AG09309 (cell line): ENCODE measurements around the gene IFITM2.

Experiments
- DNase-seq: peaks from one replicate; pipeline ENCODE4 v3.0.0-alpha.2; 2010; ENCODE audit warnings: low read depth
- H3K4me3 ChIP-seq: 2 replicates; pipeline ENCODE4 v1.5.1; 2011; ENCODE audit warnings: mild to moderate bottlenecking, low read depth, low read length, moderate library complexity; ENCODE audit not compliant: control insufficient read depth
- CTCF ChIP-seq: IDR thresholded peaks from 2 replicates; pipeline ENCODE4 v1.5.1; 2011; ENCODE audit warnings: mild to moderate bottlenecking, low read depth, low read length, inconsistent platforms; ENCODE audit not compliant: insufficient read depth, control insufficient read depth; ENCODE audit errors: missing control alignments

IFITM2 gene

GRCh38 chr11:299081-299891 lies 8.3 kb upstream of the IFITM2 start, which contains the start of gene IFITM5:
Gene IFITM5, minus strand, starts transcription at chr11:299526. Its CDS starts 36 bp downstream, at chr11:299490.
- TF ChIP-seq CTCF = no peak
- no peak for DNase-seq
- H3K4me3 ChIP-seq = no peak within 1 kb of the TSS

- no peak overlapping the region for H3K4me3 ChIP-seq
- DNase-seq = no peak
- TF ChIP-seq CTCF = peak; percentile 24
Observed at GRCh38 chr11:299951-300735, 7.5 kb upstream of the IFITM2 start.

- DNase-seq = no peak
- no peak overlapping the region for H3K4me3 ChIP-seq
- no peak for TF ChIP-seq CTCF
Observed at GRCh38 chr11:303363-303762, 4.3 kb upstream of the IFITM2 start.

GRCh38 chr11:304061-304506 lies 3.5 kb upstream of the IFITM2 start:
- no peak for DNase-seq
- TF ChIP-seq CTCF = no peak
- no peak overlapping the region for H3K4me3 ChIP-seq

GRCh38 chr11:304915-305843 lies 2.4 kb upstream of the IFITM2 start:
- no peak overlapping the region for H3K4me3 ChIP-seq
- peak; percentile 55 for DNase-seq
- peak; percentile 80 for TF ChIP-seq CTCF

- TF ChIP-seq CTCF = no peak
- no peak overlapping the region for H3K4me3 ChIP-seq
- no peak for DNase-seq
Observed at GRCh38 chr11:305844-306211, 1.8 kb upstream of the IFITM2 start.
